H1 (cell line): ENCODE measurements around the gene CCDC92B. TPM values are rescaled to one million over a fixed set of nuclear protein-coding genes. Genes with fewer than 3 reads are reported as not detected.

Source experiments
- CTCF ChIA-PET: fragments of 300-600 bp; sonication (Branson Sonifier 250); formaldehyde crosslinking; loops from one replicate; lab custom pipeline; 2021; ENCODE audit not compliant: partially characterized antibody; lab: Charles Lee
- POLR2A ChIA-PET: fragments of 300-600 bp; sonication (Branson Sonifier 250); formaldehyde crosslinking; loops from one replicate; lab custom pipeline; 2021; ENCODE audit warnings: inconsistent platforms; ENCODE audit not compliant: partially characterized antibody; lab: Charles Lee
- DNase-seq, 2 experiments: peaks; one replicate each; pipeline versions ENCODE4 v3.0.0 to v3.0.0-alpha.2; 2010 to 2022; ENCODE audit warnings: low spot score in 2 of 2, low read depth in 1 of 2, mixed read lengths in 1 of 2
- FAIRE-seq: peaks from 2 replicates; lab custom pipeline; 2011; peaks lifted over from hg19 to GRCh38; lab: Jason Lieb, UNC
- H2AFZ ChIP-seq: 2 replicates; pipeline ENCODE4 v1.8.1; 2012; ENCODE audit warnings: low read length, inconsistent platforms
- H2AK5ac ChIP-seq: 2 replicates; pipeline ENCODE4 v1.6.1; 2013; ENCODE audit warnings: low read depth, low read length
- H2BK120ac ChIP-seq: replicated peaks from 2 replicates; pipeline ENCODE3; 2013; ENCODE audit warnings: low read depth, low read length, inconsistent platforms
- H2BK12ac ChIP-seq: 2 replicates; pipeline ENCODE4 v1.6.1; 2013; ENCODE audit warnings: low read depth, low read length
- H2BK15ac ChIP-seq: 2 replicates; pipeline ENCODE4 v1.6.1; 2013; ENCODE audit warnings: low read length
- H2BK20ac ChIP-seq: 2 replicates; pipeline ENCODE4 v1.6.1; 2013; ENCODE audit warnings: low read length
- H2BK5ac ChIP-seq: 2 replicates; pipeline ENCODE4 v1.6.1; 2013; ENCODE audit warnings: low read depth, low read length
- H3K14ac ChIP-seq: 2 replicates; pipeline ENCODE4 v1.6.1; 2013; ENCODE audit warnings: inconsistent platforms; ENCODE audit not compliant: insufficient read length
- H3K18ac ChIP-seq: 2 replicates; pipeline ENCODE4 v1.6.1; 2013; ENCODE audit warnings: low read length; ENCODE audit errors: extremely low read depth
- H3K23ac ChIP-seq: 2 replicates; pipeline ENCODE4 v1.6.1; 2013; ENCODE audit warnings: inconsistent platforms; ENCODE audit not compliant: insufficient read length
- H3K23me2 ChIP-seq: 2 replicates; pipeline ENCODE4 v1.6.1; 2013; ENCODE audit warnings: low read depth, low read length
- H3K27ac ChIP-seq: 2 replicates; pipeline ENCODE4 v1.6.1; 2011; ENCODE audit warnings: low read depth, low read length, inconsistent platforms
- H3K27me3 ChIP-seq, 4 experiments: replicated peaks in 1 of 4; 1 replicate in 1 of 4; 2 replicates in 3 of 4; pipeline versions ENCODE4 v1.6.1 to v1.8.1; 2011 to 2013; ENCODE audit warnings: low read length in 3 of 4, mild to moderate bottlenecking in 3 of 4, inconsistent platforms in 2 of 4, mixed read lengths in 2 of 4, moderate library complexity in 1 of 4; ENCODE audit not compliant: control insufficient read depth in 3 of 4, insufficient read depth in 3 of 4; ENCODE audit errors: extremely low read depth in 1 of 4
- H3K36me3 ChIP-seq, 4 experiments: 2 replicates each; pipeline versions ENCODE4 v1.6.1 to v1.8.1; 2011 to 2013; ENCODE audit warnings: mild to moderate bottlenecking in 4 of 4, low read length in 3 of 4, moderate library complexity in 2 of 4, control low read depth in 1 of 4, inconsistent platforms in 1 of 4; ENCODE audit not compliant: insufficient read depth in 4 of 4, control insufficient read depth in 2 of 4
- H3K4ac ChIP-seq: replicated peaks from 2 replicates; pipeline ENCODE3; 2013; ENCODE audit warnings: low read length, low read depth, mixed read lengths, inconsistent platforms; ENCODE audit not compliant: insufficient read length
- H3K4me1 ChIP-seq, 4 experiments: replicated peaks in 1 of 4; 1 replicate in 1 of 4; 2 replicates in 3 of 4; pipeline versions ENCODE4 v1.6.1 to v1.8.1; 2011 to 2013; ENCODE audit warnings: low read length in 3 of 4, inconsistent platforms in 2 of 4, mixed read lengths in 1 of 4; ENCODE audit not compliant: insufficient read depth in 4 of 4, control insufficient read depth in 3 of 4
- H3K4me2 ChIP-seq, 2 experiments: 2 replicates each; pipeline versions ENCODE4 v1.6.1 to v1.8.1; 2011 to 2013; ENCODE audit warnings: low read depth in 2 of 2, low read length in 2 of 2, control low read depth in 1 of 2, inconsistent platforms in 1 of 2, mild to moderate bottlenecking in 1 of 2; ENCODE audit not compliant: insufficient read depth in 1 of 2
- H3K4me3 ChIP-seq, 4 experiments: fragments of 200-600, 300-600 bp in 1 of 4; sonication (generic), shearing (Covaris generic), sonication (Bioruptor Twin) in 1 of 4; 2 replicates each; pipeline versions ENCODE4 v1.5.1 to v1.8.1; 2011 to 2016; ENCODE audit warnings: low read length in 4 of 4, low read depth in 3 of 4, control low read depth in 2 of 4, inconsistent platforms in 2 of 4, mild to moderate bottlenecking in 2 of 4, mixed read lengths in 1 of 4, moderate library complexity in 1 of 4; ENCODE audit not compliant: insufficient read depth in 2 of 4; ENCODE audit errors: extremely low read depth in 1 of 4
- H3K56ac ChIP-seq: replicated peaks from 2 replicates; pipeline ENCODE3; 2013; ENCODE audit warnings: low read depth, mild to moderate bottlenecking, mixed read lengths, low read length, inconsistent platforms; ENCODE audit not compliant: insufficient read length
- H3K79me1 ChIP-seq: 2 replicates; pipeline ENCODE4 v1.6.1; 2013; ENCODE audit warnings: low read depth, low read length, control low read depth
- H3K79me2 ChIP-seq, 2 experiments: 2 replicates each; pipeline versions ENCODE4 v1.6.1 to v1.8.1; 2012 to 2013; ENCODE audit warnings: low read length in 2 of 2, mild to moderate bottlenecking in 2 of 2, inconsistent platforms in 1 of 2; ENCODE audit not compliant: insufficient read depth in 2 of 2, control insufficient read depth in 1 of 2
- H3K9ac ChIP-seq, 4 experiments: replicated peaks in 1 of 4; 1 replicate in 1 of 4; 2 replicates in 3 of 4; pipeline versions ENCODE4 v1.6.1 to v1.8.1; 2011 to 2013; ENCODE audit warnings: low read depth in 3 of 4, low read length in 3 of 4, control low read depth in 2 of 4, mild to moderate bottlenecking in 2 of 4, moderate library complexity in 2 of 4, inconsistent platforms in 1 of 4; ENCODE audit errors: extremely low read depth in 1 of 4
- H3K9me3 ChIP-seq, 2 experiments: 2 replicates each; pipeline versions ENCODE4 v1.6.1 to v1.8.1; 2012 to 2013; ENCODE audit warnings: mild to moderate bottlenecking in 2 of 2, moderate library complexity in 2 of 2, control low read depth in 1 of 2, inconsistent platforms in 1 of 2, low read depth in 1 of 2, low read length in 1 of 2, mixed read lengths in 1 of 2; ENCODE audit not compliant: insufficient read depth in 2 of 2
- H4K20me1 ChIP-seq, 2 experiments: replicated peaks in 1 of 2; 2 replicates each; pipeline versions ENCODE3 to v1.8.1; 2011 to 2013; ENCODE audit warnings: inconsistent platforms in 2 of 2, low read length in 2 of 2, mild to moderate bottlenecking in 1 of 2; ENCODE audit not compliant: insufficient read depth in 2 of 2, control insufficient read depth in 1 of 2
- H4K5ac ChIP-seq: 2 replicates; pipeline ENCODE4 v1.6.1; 2013; ENCODE audit warnings: low read length, low read depth, mixed read lengths, inconsistent platforms; ENCODE audit not compliant: insufficient read length
- H4K8ac ChIP-seq: 2 replicates; pipeline ENCODE4 v1.8.0; 2013; ENCODE audit warnings: mild to moderate bottlenecking, moderate library complexity, low read length, inconsistent platforms; ENCODE audit not compliant: insufficient read depth; ENCODE audit errors: extremely low read depth
- H4K91ac ChIP-seq: replicated peaks from 2 replicates; pipeline ENCODE3; 2013; ENCODE audit warnings: low read length, mixed read lengths, inconsistent platforms; ENCODE audit not compliant: insufficient read length
- CREB1 ChIP-seq: IDR thresholded peaks from 2 replicates; pipeline ENCODE4 v1.6.1; 2012; ENCODE audit warnings: inconsistent platforms
- CTCF ChIP-seq, 3 experiments: IDR thresholded peaks; 1 replicate in 2 of 3; 2 replicates in 1 of 3; pipeline versions ENCODE4 v1.5.1 to v1.6.1; 2011; ENCODE audit warnings: low read length in 3 of 3, mild to moderate bottlenecking in 3 of 3, inconsistent platforms in 2 of 3, low read depth in 1 of 3, moderate library complexity in 1 of 3; ENCODE audit not compliant: insufficient read depth in 1 of 3; ENCODE audit errors: control extremely low read depth in 1 of 3
- KDM1A ChIP-seq: fragments of 200-600, 300-600 bp; sonication (generic); IDR thresholded peaks from 2 replicates; pipeline ENCODE4 v1.7.1; 2016; ENCODE audit warnings: mild to moderate bottlenecking, low read length, borderline replicate concordance
- KDM4A ChIP-seq: IDR thresholded peaks from one replicate; pipeline ENCODE4 v1.7.1; 2012; ENCODE audit warnings: low read depth, mild to moderate bottlenecking, moderate library complexity, low read length, inconsistent platforms; ENCODE audit not compliant: severe bottlenecking
- KDM5A ChIP-seq: fragments of 200-600 bp; IDR thresholded peaks from 2 replicates; pipeline ENCODE4 v1.7.1; 2012; ENCODE audit warnings: mild to moderate bottlenecking, low read length, inconsistent platforms, mixed read lengths
- MAX ChIP-seq: IDR thresholded peaks from 2 replicates; pipeline ENCODE4 v1.6.1; 2012; ENCODE audit warnings: inconsistent platforms
- WGBS, 2 experiments: shearing (Covaris generic) in 1 of 2; methylation state at CpG; one replicate each; pipeline versions ENCODE4 v1.1.6 to v1.1.7; 2013 to 2015; ENCODE audit warnings: low lambda C conversion rate in 2 of 2, mixed read lengths in 2 of 2, inconsistent platforms in 1 of 2, low coverage in 1 of 2, missing lambda C conversion rate in 1 of 2; ENCODE audit not compliant: insufficient replicate concordance in 2 of 2, insufficient coverage in 1 of 2, insufficient read length in 1 of 2; ENCODE audit errors: extremely low coverage in 1 of 2, missing lambda C conversion rate in 1 of 2; 5-methylcytosine and 5-hydroxymethylcytosine counted together
- polyA plus RNA-seq, 7 experiments: library from polyadenylated mRNA; depleted of rRNA in 3 of 7; stranded (reverse) in 5 of 7; unstranded in 2 of 7; fragments of >200 nt in 5 of 7; fragments of 200-250 nt in 2 of 7; gene quantifications; 1 replicate in 5 of 7; 2 replicates in 1 of 7; 4 replicates in 1 of 7; pipeline versions ENCODE4 v1.2.1 to v1.2.3, GENCODE V29; 2011 to 2013; ENCODE audit warnings: missing spikeins in 2 of 7, mixed read lengths in 2 of 7
- total RNA-seq: library from RNA; stranded (reverse); fragmentation: NEBNext Ultra II Directional; extraction: Animal tissue kit (Norgen Biotek cat#: 25700); gene quantifications from 2 replicates; pipeline ENCODE4 v1.2.1, GENCODE V29; 2021
- TF ChIP-seq, protein P1 (sequence below): IDR thresholded peaks from 2 replicates; pipeline ENCODE4 v1.6.1; 2012; ENCODE audit warnings: inconsistent platforms

Gene CCDC92B
- total and polyA plus RNA-seq, 2 of the 8 experiments (the other 6 are each of a cell fraction or from before 2014, with no cell fraction given) = 5.5 to 12.1 TPM

DNA sequence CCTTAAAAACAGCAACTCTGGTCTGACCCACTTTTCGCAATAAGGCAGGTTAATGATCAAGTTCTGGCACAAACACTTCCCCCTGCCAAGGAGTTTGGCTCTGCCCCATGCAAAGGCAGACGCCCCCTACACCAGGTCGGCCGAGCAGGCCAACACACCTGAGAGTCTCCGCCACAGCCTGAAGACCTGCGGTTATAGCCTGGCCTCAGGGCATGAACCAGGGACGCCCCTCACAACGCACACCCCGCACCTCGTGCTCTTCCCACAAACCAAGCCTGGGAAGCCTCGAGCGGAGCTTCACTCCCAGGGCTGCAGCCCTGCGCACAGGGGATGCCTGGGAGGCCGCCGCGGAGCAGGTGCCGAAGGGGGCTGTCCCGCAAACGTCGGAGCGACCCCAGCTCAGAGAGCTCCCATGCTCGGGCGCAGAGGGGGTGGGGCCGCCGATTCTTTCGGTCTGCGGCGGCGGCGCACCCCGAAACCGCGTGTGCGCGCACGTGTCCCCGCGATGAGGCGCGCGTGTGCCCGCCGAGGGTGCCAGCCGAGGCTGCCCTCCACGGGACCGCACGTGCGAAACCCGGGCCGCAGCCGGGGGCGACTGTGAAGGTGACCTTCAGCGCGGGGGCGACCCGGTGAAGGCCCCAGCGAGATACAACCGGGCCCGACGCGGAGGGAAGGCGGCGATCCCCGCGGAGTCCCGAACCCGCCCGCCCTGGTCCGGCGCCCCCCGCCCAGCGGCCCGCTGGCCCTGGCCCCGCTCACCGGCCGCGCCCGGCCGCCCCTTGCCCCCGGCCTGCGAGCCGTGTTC, 38.4 kb downstream of the CCDC92B start:
- Histone ChIP-seq H3K79me1 (peaks cover 12% of the 10 kb centered on the region), H3K23ac (no peak overlapping the region), H3K4ac (no peak overlapping the region)
- peak; percentile 94 for TF ChIP-seq MAX
- no peak for TF ChIP-seq KDM1A
- no peak for TF ChIP-seq KDM5A
- TF ChIP-seq CTCF (IDR thresholded peaks at IDR 0.05; ENCODE audit: control extremely low read depth in 1 of 3, insufficient read depth in 1 of 3, low read depth in 1 of 3, low read length in 3 of 3) = peak in 1 of 3 experiments; percentile 2; a peak in 1 of 4 replicates
- TF ChIP-seq, protein P1, sequence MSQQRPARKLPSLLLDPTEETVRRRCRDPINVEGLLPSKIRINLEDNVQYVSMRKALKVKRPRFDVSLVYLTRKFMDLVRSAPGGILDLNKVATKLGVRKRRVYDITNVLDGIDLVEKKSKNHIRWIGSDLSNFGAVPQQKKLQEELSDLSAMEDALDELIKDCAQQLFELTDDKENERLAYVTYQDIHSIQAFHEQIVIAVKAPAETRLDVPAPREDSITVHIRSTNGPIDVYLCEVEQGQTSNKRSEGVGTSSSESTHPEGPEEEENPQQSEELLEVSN = peak; percentile 92
- peak; percentile 63 for TF ChIP-seq KDM4A
- TF ChIP-seq CREB1 = no peak; the same call in 1 of the 2 replicates
- TF ChIP-seq, all 59 proteins: peak for 4
- Histone ChIP-seq H4K91ac (no peak overlapping the region), H4K8ac (peak overlapping the region; percentile 92), H3K14ac (no peak overlapping the region), H2BK20ac (no peak overlapping the region), H2BK15ac (peak overlapping the region; percentile 40; the same call in 1 of the 2 replicates), H3K9me3 (no peaks in the 10 kb centered on the region), H3K4me3 (peak overlapping the region; percentile 59 to 66 (median 62)), H2BK5ac (no peak overlapping the region; the same call in 1 of the 2 replicates), H2AK5ac (no peak overlapping the region), H3K4me2 (peak overlapping the region; percentile 85 to 90), H2AFZ (no peak overlapping the region), H3K27me3 (peaks cover 0 to 9% (median 6%) of the 10 kb centered on the region in 4 experiments; a peak in 5 of 7 replicates), H3K9ac (peak overlapping the region; percentile 15 to 67 (median 58); a peak in 6 of 7 replicates), H2BK12ac (0 out of 2 replicates have a peak overlapping the region, but pooled peaks have one; percentile 27), H4K20me1 (peaks cover 10 to 12% of the 10 kb centered on the region in 2 experiments), H2BK120ac (no peak overlapping the region), H3K36me3 (no peaks in the 10 kb centered on the region), H4K5ac (no peak overlapping the region), H3K23me2 (peaks cover 7% of the 10 kb centered on the region; the same call in 1 of the 2 replicates), H3K27ac (no peak overlapping the region), H3K56ac (no peak overlapping the region), H3K79me2 (peaks cover 21 to 49% of the 10 kb centered on the region in 2 experiments; a peak in 3 of 4 replicates), H3K18ac (no peak overlapping the region; the same call in none of the 2 replicates), H3K4me1 (peaks cover 4 to 35% (median 24%) of the 10 kb centered on the region in 4 experiments)
- POLR2A ChIA-PET = interaction anchor here (0.7 to 3.0 kb wide), 14 partner anchors 9 to 374 kb away, joined by 3 to 16 read pairs (median 6); partner anchors contain the start of genes MNT and TSR1
- CTCF ChIA-PET = interaction anchor here (0.9 to 5.8 kb wide), 3 partner anchors 11 to 75 kb away, joined by 3 to 62 read pairs (median 7); no protein-coding TSS in a partner anchor
- 5% methylated on average over 46 of the region's 82 CpGs; no CpG with 5 or more reads in 1 of the 2 experiments for WGBS, 2 experiments
- DNase-seq (no peak), FAIRE-seq (no peak)
